Prostate gland (tissue), 2 donors: ENCODE results near the gene OR8D2.

Experiments
- POLR2A ChIP-seq: fragments of 450-650 bp; IDR thresholded peaks from one replicate; pipeline ENCODE4 v1.6.1; 2016; ENCODE audit warnings: antibody characterized with exemption, mild to moderate bottlenecking
- POLR2AphosphoS5 ChIP-seq: sonication (generic); formaldehyde crosslinking; IDR thresholded peaks from one replicate; pipeline ENCODE4 v1.6.1; 2017; ENCODE audit warnings: antibody characterized with exemption
- TF ChIP-seq, protein P1 (sequence below), 4 experiments: fragments of 200-600 bp in 2 of 4; fragments of 450-650 bp in 2 of 4; sonication (generic) in 2 of 4; IDR thresholded peaks; 1 replicate in 3 of 4; 2 replicates in 1 of 4; pipeline ENCODE4 v1.5.1; 2016 to 2019; ENCODE audit warnings: antibody characterized with exemption in 4 of 4, mild to moderate bottlenecking in 2 of 4, moderate library complexity in 2 of 4

DNA sequence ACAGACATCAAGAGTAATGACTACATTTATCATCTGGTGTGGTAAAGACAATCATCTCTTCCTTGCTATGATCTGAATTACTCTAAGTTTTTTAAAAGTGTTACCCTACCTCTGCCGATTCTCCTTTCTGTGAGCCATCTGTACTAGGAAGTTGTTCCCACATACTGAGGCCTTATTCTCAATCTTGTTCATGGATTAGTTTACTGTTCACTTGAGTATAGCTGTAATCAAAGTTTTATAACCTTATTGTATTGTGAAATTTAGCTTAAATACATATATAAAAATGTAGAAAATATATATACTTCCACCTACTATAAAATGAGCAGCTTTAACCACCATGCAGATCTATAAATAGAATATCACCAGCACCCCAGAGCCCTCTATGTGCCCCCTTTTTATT is 2.4 kb upstream of the OR8D2 start:
- TF ChIP-seq, protein P1, sequence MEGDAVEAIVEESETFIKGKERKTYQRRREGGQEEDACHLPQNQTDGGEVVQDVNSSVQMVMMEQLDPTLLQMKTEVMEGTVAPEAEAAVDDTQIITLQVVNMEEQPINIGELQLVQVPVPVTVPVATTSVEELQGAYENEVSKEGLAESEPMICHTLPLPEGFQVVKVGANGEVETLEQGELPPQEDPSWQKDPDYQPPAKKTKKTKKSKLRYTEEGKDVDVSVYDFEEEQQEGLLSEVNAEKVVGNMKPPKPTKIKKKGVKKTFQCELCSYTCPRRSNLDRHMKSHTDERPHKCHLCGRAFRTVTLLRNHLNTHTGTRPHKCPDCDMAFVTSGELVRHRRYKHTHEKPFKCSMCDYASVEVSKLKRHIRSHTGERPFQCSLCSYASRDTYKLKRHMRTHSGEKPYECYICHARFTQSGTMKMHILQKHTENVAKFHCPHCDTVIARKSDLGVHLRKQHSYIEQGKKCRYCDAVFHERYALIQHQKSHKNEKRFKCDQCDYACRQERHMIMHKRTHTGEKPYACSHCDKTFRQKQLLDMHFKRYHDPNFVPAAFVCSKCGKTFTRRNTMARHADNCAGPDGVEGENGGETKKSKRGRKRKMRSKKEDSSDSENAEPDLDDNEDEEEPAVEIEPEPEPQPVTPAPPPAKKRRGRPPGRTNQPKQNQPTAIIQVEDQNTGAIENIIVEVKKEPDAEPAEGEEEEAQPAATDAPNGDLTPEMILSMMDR (IDR thresholded peaks at IDR 0.05): no peak
- TF ChIP-seq POLR2AphosphoS5 (no peak), POLR2A (no peak)
